K562 (cell line): ENCODE results near the gene FGR. TPM values are rescaled to one million over a fixed set of nuclear protein-coding genes. Genes with fewer than 3 reads are reported as not detected.
A peak's percentile ranks its signal among the peaks of the same experiment; 100 is the strongest.

Source experiments
- ATF7 ChIP-seq: fragments of 450-650 bp; IDR thresholded peaks from 2 replicates; pipeline ENCODE4 v1.7.1; 2014; ENCODE audit warnings: mild to moderate bottlenecking, moderate library complexity
- CEBPG ChIP-seq, 3 experiments: fragments of 200-800 bp in 1 of 3; sonication (Bioruptor generic) in 1 of 3; sonication (generic) in 1 of 3; formaldehyde crosslinking in 1 of 3; IDR thresholded peaks in 2 of 3; conservative IDR thresholded peaks in 1 of 3; 2 replicates each; pipeline versions ENCODE4 v1.6.1 to v1.8.0; 2016 to 2022; ENCODE audit warnings: missing compliant biosample characterization in 2 of 3, missing genetic modification characterization in 2 of 3, mild to moderate bottlenecking in 1 of 3, missing genetic modification reagents in 1 of 3
- EHMT2 ChIP-seq: fragments of 450-650 bp; IDR thresholded peaks from 2 replicates; pipeline ENCODE4 v1.6.1; 2018; ENCODE audit warnings: antibody characterized with exemption
- ESRRA ChIP-seq: fragments of 450-650 bp; IDR thresholded peaks from 2 replicates; pipeline ENCODE4 v1.6.1; 2014; ENCODE audit warnings: low read depth, mild to moderate bottlenecking, moderate library complexity, borderline replicate concordance
- ETS2 ChIP-seq: IDR thresholded peaks from 2 replicates; pipeline ENCODE4 v1.6.1; 2016; ENCODE audit warnings: borderline replicate concordance, missing genetic modification characterization, mild to moderate bottlenecking, moderate library complexity, missing compliant biosample characterization; ENCODE audit not compliant: poor library complexity, severe bottlenecking
- FIP1L1 ChIP-seq: fragments of 200-400 bp; formaldehyde crosslinking; IDR thresholded peaks from 2 replicates; pipeline ENCODE4 v1.6.1; 2018; ENCODE audit warnings: mild to moderate bottlenecking, low read depth, low read length; ENCODE audit not compliant: poor library complexity, severe bottlenecking
- FOXO4 ChIP-seq: fragments of 450-650 bp; formaldehyde crosslinking; IDR thresholded peaks from 2 replicates; pipeline ENCODE4 v1.4.0; 2020; ENCODE audit warnings: mild to moderate bottlenecking, moderate library complexity
- HMG20B ChIP-seq: fragments of 250-450 bp; sonication (Bioruptor Pico); IDR thresholded peaks from 2 replicates; pipeline ENCODE4 v1.5.0; 2021; ENCODE audit warnings: mild to moderate bottlenecking
- HNRNPK ChIP-seq: fragments of 200-400 bp; formaldehyde crosslinking; IDR thresholded peaks from one replicate; pipeline ENCODE4 v1.6.1; 2018; ENCODE audit warnings: mild to moderate bottlenecking, low read depth, low read length; ENCODE audit not compliant: poor library complexity, severe bottlenecking
- MCM5 ChIP-seq: fragments of 450-650 bp; IDR thresholded peaks from 2 replicates; pipeline ENCODE4 v1.6.1; 2016; ENCODE audit warnings: low read depth
- MYC ChIP-seq, 2 experiments: fragments of 250-450 bp in 1 of 2; sonication (Bioruptor Pico) in 1 of 2; IDR thresholded peaks; 2 replicates each; pipeline versions ENCODE4 v1.5.1 to v1.6.1; 2012 to 2021; ENCODE audit warnings: low read depth in 2 of 2, borderline replicate concordance in 1 of 2, improper control_type of control experiment in 1 of 2, low read length in 1 of 2, mild to moderate bottlenecking in 1 of 2, moderate library complexity in 1 of 2
- NR2C1 ChIP-seq, 2 experiments: fragments of 450-650 bp; IDR thresholded peaks; 2 replicates each; pipeline ENCODE4 v1.6.1; 2017; ENCODE audit warnings: mild to moderate bottlenecking in 2 of 2, antibody characterized with exemption in 1 of 2, inconsistent platforms in 1 of 2, missing compliant biosample characterization in 1 of 2, missing genetic modification characterization in 1 of 2
- NR2C2 ChIP-seq, 2 experiments: fragments of 200-800 bp in 1 of 2; sonication (Bioruptor generic) in 1 of 2; sonication (generic) in 1 of 2; formaldehyde crosslinking in 1 of 2; IDR thresholded peaks; 2 replicates each; pipeline versions ENCODE4 v1.6.1 to v1.8.0; 2016 to 2022; ENCODE audit warnings: mild to moderate bottlenecking in 1 of 2, missing compliant biosample characterization in 1 of 2, missing genetic modification characterization in 1 of 2, missing genetic modification reagents in 1 of 2
- PHF20 ChIP-seq: fragments of 450-650 bp; IDR thresholded peaks from 2 replicates; pipeline ENCODE4 v1.6.1; 2018; ENCODE audit not compliant: partially characterized antibody
- SAP30 ChIP-seq: fragments of 200-600 bp; sonication (generic); IDR thresholded peaks from 2 replicates; pipeline ENCODE4 v1.6.1; 2012; ENCODE audit warnings: borderline replicate concordance, low read depth, mild to moderate bottlenecking, moderate library complexity, low read length, control low read depth, inconsistent platforms; ENCODE audit not compliant: insufficient read depth, poor library complexity, severe bottlenecking
- ZNF232 ChIP-seq: sonication (generic); formaldehyde crosslinking; IDR thresholded peaks from 2 replicates; pipeline ENCODE4 v1.8.0; 2022; ENCODE audit warnings: mild to moderate bottlenecking, missing genetic modification reagents
- ZNF766 ChIP-seq: fragments of 200-800 bp; sonication (Bioruptor generic); conservative IDR thresholded peaks from 2 replicates; pipeline ENCODE4 v1.6.1; 2016; ENCODE audit warnings: missing genetic modification characterization, missing compliant biosample characterization
- polyA plus RNA-seq, 8 experiments: library from polyadenylated mRNA; depleted of rRNA in 4 of 8; stranded (reverse) in 5 of 8; unstranded in 3 of 8; fragments of >200 nt; fragmentation: Nextera tagmentation in 2 of 8; fragmentation: Illumina TruSeq in 1 of 8; extraction: Ambion mirVana in 2 of 8; extraction: Trizol in 1 of 8; gene quantifications; 2 replicates each; pipeline versions ENCODE4 v1.2.1 to v1.2.3, GENCODE V29; 2011 to 2014; ENCODE audit warnings: inconsistent platforms in 1 of 8, missing spikeins in 1 of 8
- total RNA-seq, 7 experiments: library from RNA; depleted of rRNA in 6 of 7; stranded (reverse); fragments of >200 nt in 6 of 7; fragmentation: Illumina TruSeq in 2 of 7; extraction: Trizol in 2 of 7; gene quantifications; 2 replicates each; pipeline versions ENCODE4 v1.2.1 to v1.2.3, GENCODE V29; 2011 to 2021; ENCODE audit warnings: low replicate concordance in 1 of 7
- TF ChIP-seq, protein P1 (sequence below): fragments of 450-650 bp; formaldehyde crosslinking; IDR thresholded peaks from 2 replicates; pipeline ENCODE4 v1.4.0; 2020; ENCODE audit warnings: mild to moderate bottlenecking, moderate library complexity
- TF ChIP-seq, protein P2 (sequence below): fragments of 450-650 bp; formaldehyde crosslinking; IDR thresholded peaks from 2 replicates; pipeline ENCODE4 v1.4.0; 2022; ENCODE audit warnings: mild to moderate bottlenecking, moderate library complexity

The FGR gene
- total and polyA plus RNA-seq, 9 of the 15 experiments (the other 6 are each of a cell fraction or from before 2014, with no cell fraction given), result 0.04 to 0.11 TPM; not detected in 7

DNA sequence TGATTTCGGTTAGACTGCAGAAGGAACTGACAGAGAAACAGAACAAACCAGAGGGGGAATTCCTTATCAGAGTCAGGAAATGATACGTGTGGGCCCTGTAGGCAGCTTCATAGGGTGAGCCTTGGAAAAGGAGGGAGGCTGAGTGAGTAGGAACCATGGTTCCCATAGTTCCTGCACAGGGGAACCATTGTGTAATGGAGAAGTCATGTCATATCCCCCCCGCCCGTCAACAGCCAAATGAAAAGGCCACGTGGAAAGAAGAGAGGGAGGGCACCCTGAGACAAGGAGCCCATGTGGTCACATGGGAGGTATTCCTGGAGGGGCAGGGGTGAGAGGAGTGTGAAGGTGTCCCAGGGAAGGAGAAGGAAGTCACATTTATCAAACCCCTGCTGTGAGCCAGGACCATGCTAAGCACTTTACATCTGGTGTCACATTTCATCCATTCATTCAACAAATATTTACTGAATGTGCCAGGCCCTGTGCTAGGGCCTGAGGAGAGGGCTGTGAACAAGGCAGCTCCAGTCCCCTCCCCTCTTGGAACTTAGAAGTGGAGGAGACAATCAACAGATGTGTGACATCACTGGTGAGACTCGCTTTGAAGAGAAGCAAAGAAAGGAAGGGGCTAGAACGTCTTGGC, 15.7 kb upstream of the FGR start (continued):
- TF ChIP-seq, protein P1, sequence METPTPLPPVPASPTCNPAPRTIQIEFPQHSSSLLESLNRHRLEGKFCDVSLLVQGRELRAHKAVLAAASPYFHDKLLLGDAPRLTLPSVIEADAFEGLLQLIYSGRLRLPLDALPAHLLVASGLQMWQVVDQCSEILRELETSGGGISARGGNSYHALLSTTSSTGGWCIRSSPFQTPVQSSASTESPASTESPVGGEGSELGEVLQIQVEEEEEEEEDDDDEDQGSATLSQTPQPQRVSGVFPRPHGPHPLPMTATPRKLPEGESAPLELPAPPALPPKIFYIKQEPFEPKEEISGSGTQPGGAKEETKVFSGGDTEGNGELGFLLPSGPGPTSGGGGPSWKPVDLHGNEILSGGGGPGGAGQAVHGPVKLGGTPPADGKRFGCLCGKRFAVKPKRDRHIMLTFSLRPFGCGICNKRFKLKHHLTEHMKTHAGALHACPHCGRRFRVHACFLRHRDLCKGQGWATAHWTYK (CRISPR knock-in tag), result no peak
- TF ChIP-seq HMG20B (CRISPR knock-in tag) (no peak), PHF20 (no peak), ZNF232 (CRISPR knock-in tag) (no peak), ETS2 (tag) (no peak), NR2C2 (CRISPR knock-in tag; IDR thresholded peaks at IDR 0.05) (no peak), NR2C2 (tag; IDR thresholded peaks at IDR 0.05) (peak; percentile 28; the same call in 1 of the 2 replicates), MCM5 (no peak), CEBPG (CRISPR knock-in tag; IDR thresholded peaks at IDR 0.05) (no peak), CEBPG (tag; conservative IDR thresholded peaks at IDR 0.05 in 1 of 2, IDR thresholded peaks at IDR 0.05 in 1 of 2) (0 out of 4 replicates have a peak, but pooled peaks of 1 of the 2 experiments have one; percentile 9), HNRNPK (no peak), ESRRA (no peak), ZNF766 (CRISPR knock-in tag) (no peak), FIP1L1 (no peak), ATF7 (peak; percentile 71), MYC (IDR thresholded peaks at IDR 0.05; ENCODE audit: low read depth, low read length) (peak; percentile 76), MYC (CRISPR knock-in tag; IDR thresholded peaks at IDR 0.05; ENCODE audit: borderline replicate concordance, low read depth) (no peak), NR2C1 (IDR thresholded peaks at IDR 0.05) (no peak), NR2C1 (tag; IDR thresholded peaks at IDR 0.05) (no peak), FOXO4 (CRISPR knock-in tag) (no peak), SAP30 (peak; percentile 49), EHMT2 (no peak)
- TF ChIP-seq, protein P2, sequence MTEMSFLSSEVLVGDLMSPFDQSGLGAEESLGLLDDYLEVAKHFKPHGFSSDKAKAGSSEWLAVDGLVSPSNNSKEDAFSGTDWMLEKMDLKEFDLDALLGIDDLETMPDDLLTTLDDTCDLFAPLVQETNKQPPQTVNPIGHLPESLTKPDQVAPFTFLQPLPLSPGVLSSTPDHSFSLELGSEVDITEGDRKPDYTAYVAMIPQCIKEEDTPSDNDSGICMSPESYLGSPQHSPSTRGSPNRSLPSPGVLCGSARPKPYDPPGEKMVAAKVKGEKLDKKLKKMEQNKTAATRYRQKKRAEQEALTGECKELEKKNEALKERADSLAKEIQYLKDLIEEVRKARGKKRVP, result no peak
